Psoas muscle (tissue), 8 donors: ENCODE data around the gene TCAP. TPM values are rescaled to one million over a fixed set of nuclear protein-coding genes. Genes with fewer than 3 reads are reported as not detected.
A peak's percentile ranks its signal among the peaks of the same experiment; 100 is the strongest.

Source experiments
- ATAC-seq, 4 donors: fragments of 200-7000 bp; cut with Tn5 transposase; one replicate each; pipeline ENCODE4 v1.9.1; 2020; ENCODE audit warnings: moderate library complexity in 3 of 4, mild to moderate bottlenecking in 2 of 4
- DNase-seq, 2 donors: peaks; one replicate each; pipeline ENCODE4 v3.0.0-alpha.2; 2020
- H3K27ac ChIP-seq: fragments of 200-600 bp; one replicate; pipeline ENCODE4 v1.8.0; 2022
- H3K27me3 ChIP-seq, 3 donors: fragments of 200-600 bp in 1 of 3; one replicate each; pipeline versions ENCODE4 v1.6.1 to v1.8.0; 2013 to 2022; ENCODE audit warnings: low read length in 2 of 3, mild to moderate bottlenecking in 2 of 3, moderate library complexity in 1 of 3; ENCODE audit not compliant: insufficient read depth in 3 of 3
- H3K36me3 ChIP-seq, 2 donors: fragments of 200-600 bp in 1 of 2; one replicate each; pipeline versions ENCODE4 v1.6.1 to v1.8.0; 2013 to 2022; ENCODE audit warnings: low read depth in 1 of 2, mild to moderate bottlenecking in 1 of 2, moderate library complexity in 1 of 2; ENCODE audit not compliant: insufficient read depth in 1 of 2
- H3K4me1 ChIP-seq: fragments of 200-600 bp; one replicate; pipeline ENCODE4 v1.8.0; 2022
- H3K4me3 ChIP-seq: fragments of 200-600 bp; one replicate; pipeline ENCODE4 v1.8.0; 2022; ENCODE audit warnings: mild to moderate bottlenecking
- H3K9me3 ChIP-seq: fragments of 200-600 bp; one replicate; pipeline ENCODE4 v1.8.0; 2022
- CTCF ChIP-seq: fragments of 200-600 bp; IDR thresholded peaks from one replicate; pipeline ENCODE4 v1.8.0; 2022; ENCODE audit warnings: antibody characterized with exemption
- WGBS, 3 donors: extraction: QIAGEN DNeasy Blood & Tissue Kit; methylation state at CpG; one replicate each; pipeline versions ENCODE4 v1.1.6 to v1.1.7; 2013; 5-methylcytosine and 5-hydroxymethylcytosine counted together
- intact Hi-C, 2 donors: fragments of 100-400 bp; cut with DNase I; formaldehyde crosslinking; loops; one replicate each; pipeline versions ENCODE4 v1.11.0 to v1.14.2; 2022
- polyA plus RNA-seq, 3 donors: library from polyadenylated mRNA; stranded (reverse); fragments of 200-250 nt; gene quantifications; one replicate each; pipeline ENCODE4 v1.2.3, GENCODE V29; 2013
- total RNA-seq, 4 donors: library from RNA; stranded (reverse); fragmentation: NEBNext Ultra II Directional in 2 of 4; extraction: Animal tissue kit (Norgen Biotek cat#: 25700) in 2 of 4; gene quantifications; one replicate each; pipeline versions ENCODE4 v1.2.1 to v1.2.4, GENCODE V29; 2021 to 2023
- donor health status: healthy with polysubstance abuse.
- donor health status: DM: no; HTN: no; CAD: no; lungs with moderate emphysema.
- donor health status: Bipolar disorder and iron deficiency.
- donor health status: healthy.
- donor health status: DM: yes; HTN: yes; CAD: no.
- donor health status: DM: no; HTN: no; CAD: no.
- donor health status: DM: no; HTN: no; CAD: no.
- donor health status: DM: yes; HTN: yes; CAD: no.

TCAP gene
- total and polyA plus RNA-seq, 7 donors = 2,116 to 7,047 (median 3,462) TPM

- no peak for DNase-seq
- peak in 1 of 4 donors; percentile 47 for ATAC-seq
- intact Hi-C loops = no loop called here
- Histone ChIP-seq H3K27me3 (no peaks in the 10 kb centered on the region), H3K4me1 (peaks cover 49% of the 10 kb centered on the region), H3K4me3 (no peak overlapping the region), H3K27ac (peak overlapping the region; percentile 63), H3K36me3 (peaks cover 0 to 33% of the 10 kb centered on the region in 2 donors), H3K9me3 (no peaks in the 10 kb centered on the region)
- 36 to 55% (median 52%) methylated on average over 11 of the region's 11 CpGs for WGBS, 3 donors
- TF ChIP-seq CTCF = peak; percentile 29
These were observed 39.8 kb downstream of the TCAP start for GRCh38 chr17:39704821-39705551.

- 26 to 44% (median 33%) methylated on average over 12 of the region's 12 CpGs for WGBS, 3 donors
- H3K4me1 ChIP-seq = peaks cover 49% of the 10 kb centered on the region
- DNase-seq (no peak), ATAC-seq (peak; percentile 59 to 79 (median 74))
- no peak overlapping the region for H3K4me3 ChIP-seq
- intact Hi-C loops = no loop called here
- H3K27ac ChIP-seq = peak overlapping the region; percentile 63
- TF ChIP-seq CTCF = no peak
- no peaks in the 10 kb centered on the region for H3K9me3 ChIP-seq
- H3K36me3 ChIP-seq = peaks cover 0 to 41% of the 10 kb centered on the region in 2 donors
- H3K27me3 ChIP-seq = no peaks in the 10 kb centered on the region
These were observed 40.7 kb downstream of the TCAP start for GRCh38 chr17:39705786-39706348.

- WGBS, 3 donors = 43 to 80% (median 54%) methylated on average over 8 of the region's 8 CpGs
- no peak overlapping the region for H3K27ac ChIP-seq
- no peaks in the 10 kb centered on the region for H3K27me3 ChIP-seq
- no peak for TF ChIP-seq CTCF
- H3K4me3 ChIP-seq = no peak overlapping the region
- intact Hi-C loops = no loop called here
- H3K9me3 ChIP-seq = no peaks in the 10 kb centered on the region
- ATAC-seq (peak in 3 of 4 donors; percentile 2 to 14 (median 4)), DNase-seq (no peak)
- H3K4me1 ChIP-seq = peaks cover 43% of the 10 kb centered on the region
- peaks cover 0 to 46% of the 10 kb centered on the region in 2 donors for H3K36me3 ChIP-seq
These were observed 41.2 kb downstream of the TCAP start for GRCh38 chr17:39706383-39706782.

- Histone ChIP-seq H3K36me3 (peaks cover 0 to 51% of the 10 kb centered on the region in 2 donors), H3K4me1 (peaks cover 40% of the 10 kb centered on the region), H3K27ac (no peak overlapping the region), H3K9me3 (no peaks in the 10 kb centered on the region), H3K4me3 (no peak overlapping the region), H3K27me3 (no peaks in the 10 kb centered on the region)
- WGBS, 3 donors = 64 to 82% (median 80%) methylated on average over 7 of the region's 7 CpGs
- TF ChIP-seq CTCF = no peak
- DNase-seq = no peak
- no peak for ATAC-seq
- intact Hi-C loops = no loop called here
These were observed 41.8 kb downstream of the TCAP start for GRCh38 chr17:39706921-39707337.
